Ovary (tissue), 9 donors: ENCODE results near the gene TBX3. TPM values are rescaled to one million over a fixed set of nuclear protein-coding genes. Genes with fewer than 3 reads are reported as not detected.
"Not testable (repeated sequence)": the region's sequence is repeated elsewhere in the genome, so short reads cannot be mapped to it uniquely, and the experiment has no call there.

Experiments used
- DNase-seq, 5 donors: peaks; one replicate each; pipeline ENCODE4 v3.0.0-alpha.2; 2019 to 2020
- H3K27ac ChIP-seq, 2 donors: fragments of 200-600 bp; one replicate each; pipeline versions ENCODE4 v1.5.1 to v1.8.0; 2019 to 2022
- H3K27me3 ChIP-seq: fragments of 200-600 bp; one replicate; pipeline ENCODE4 v1.8.0; 2022
- H3K36me3 ChIP-seq: fragments of 200-600 bp; sonication (generic); one replicate; pipeline ENCODE4 v1.5.1; 2019
- H3K4me1 ChIP-seq: one replicate; pipeline ENCODE4 v1.8.1; 2013; ENCODE audit warnings: mild to moderate bottlenecking, moderate library complexity; ENCODE audit not compliant: insufficient read depth
- H3K4me3 ChIP-seq: fragments of 200-600 bp; sonication (generic); one replicate; pipeline ENCODE4 v1.5.1; 2017
- H3K9me3 ChIP-seq, 2 donors: fragments of 200-600 bp in 1 of 2; sonication (generic) in 1 of 2; one replicate each; pipeline versions ENCODE4 v1.5.1 to v1.8.1; 2013 to 2019; ENCODE audit warnings: mild to moderate bottlenecking in 1 of 2, moderate library complexity in 1 of 2
- EP300 ChIP-seq: sonication (generic); formaldehyde crosslinking; IDR thresholded peaks from one replicate; pipeline ENCODE4 v1.6.1; 2017; ENCODE audit warnings: antibody characterized with exemption
- POLR2A ChIP-seq: fragments of 450-650 bp; IDR thresholded peaks from one replicate; pipeline ENCODE4 v1.6.1; 2017; ENCODE audit warnings: antibody characterized with exemption, mild to moderate bottlenecking, moderate library complexity
- WGBS, 3 donors: extraction: QIAGEN DNeasy Blood & Tissue Kit in 1 of 3; methylation state at CpG; one replicate each; pipeline versions ENCODE4 v1.1.5 to v1.1.7; 2013 to 2017; 5-methylcytosine and 5-hydroxymethylcytosine counted together
- intact Hi-C, 4 donors: fragments of 100-400 bp; cut with DNase I; formaldehyde crosslinking; loops; one replicate each; pipeline versions ENCODE4 v1.11.0 to v1.15.1; 2022 to 2023
- polyA plus RNA-seq, 2 donors: library from polyadenylated mRNA; stranded (reverse); fragments of 200-250 nt in 1 of 2; fragments of 350-450 nt in 1 of 2; fragmentation: Illumina TruSeq in 1 of 2; extraction: RNeasy Lipid Tissue Mini Kit (QIAGEN cat#74804) in 1 of 2; gene quantifications; one replicate each; pipeline ENCODE4 v1.2.3, GENCODE V29; 2013 to 2014
- total RNA-seq, 7 donors: library from RNA; depleted of rRNA in 2 of 7; stranded (reverse); fragments of >200 nt in 2 of 7; fragmentation: NEBNext Ultra II Directional in 3 of 7; extraction: Animal tissue kit (Norgen Biotek cat#: 25700) in 3 of 7; gene quantifications; one replicate each; pipeline versions ENCODE4 v1.1.0 to v1.2.4, GENCODE V29; 2016 to 2023
- TF ChIP-seq, protein P1 (sequence below), 3 donors: fragments of 450-650 bp in 2 of 3; fragments of 200-600 bp in 1 of 3; IDR thresholded peaks; one replicate each; pipeline versions ENCODE4 v1.5.1 to v1.8.0; 2016 to 2022; ENCODE audit warnings: antibody characterized with exemption in 3 of 3, mild to moderate bottlenecking in 1 of 3
- donor health status: DM: no; HTN: no; CAD: no; lungs with moderate emphysema.
- donor health status: DM: no; HTN: no; CAD: no.
- donor health status: Bipolar disorder and iron deficiency.
- donor health status: DM: yes; HTN: yes; CAD: no.
- donor health status: DM: no; HTN: no; CAD: no.
- donor health status: DM: yes; HTN: yes; CAD: no.

The TBX3 gene
- total and polyA plus RNA-seq, 9 donors: 25.4 to 106 (median 61.2) TPM

- TF ChIP-seq, protein P1, sequence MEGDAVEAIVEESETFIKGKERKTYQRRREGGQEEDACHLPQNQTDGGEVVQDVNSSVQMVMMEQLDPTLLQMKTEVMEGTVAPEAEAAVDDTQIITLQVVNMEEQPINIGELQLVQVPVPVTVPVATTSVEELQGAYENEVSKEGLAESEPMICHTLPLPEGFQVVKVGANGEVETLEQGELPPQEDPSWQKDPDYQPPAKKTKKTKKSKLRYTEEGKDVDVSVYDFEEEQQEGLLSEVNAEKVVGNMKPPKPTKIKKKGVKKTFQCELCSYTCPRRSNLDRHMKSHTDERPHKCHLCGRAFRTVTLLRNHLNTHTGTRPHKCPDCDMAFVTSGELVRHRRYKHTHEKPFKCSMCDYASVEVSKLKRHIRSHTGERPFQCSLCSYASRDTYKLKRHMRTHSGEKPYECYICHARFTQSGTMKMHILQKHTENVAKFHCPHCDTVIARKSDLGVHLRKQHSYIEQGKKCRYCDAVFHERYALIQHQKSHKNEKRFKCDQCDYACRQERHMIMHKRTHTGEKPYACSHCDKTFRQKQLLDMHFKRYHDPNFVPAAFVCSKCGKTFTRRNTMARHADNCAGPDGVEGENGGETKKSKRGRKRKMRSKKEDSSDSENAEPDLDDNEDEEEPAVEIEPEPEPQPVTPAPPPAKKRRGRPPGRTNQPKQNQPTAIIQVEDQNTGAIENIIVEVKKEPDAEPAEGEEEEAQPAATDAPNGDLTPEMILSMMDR (IDR thresholded peaks at IDR 0.05): no peak
- TF ChIP-seq POLR2A (no peak), EP300 (no peak)
- Histone ChIP-seq H3K27me3 (no peaks in the 10 kb centered on the region), H3K4me3 (no peak overlapping the region), H3K9me3 (no peaks in the 10 kb centered on the region), H3K4me1 (no peaks in the 10 kb centered on the region), H3K27ac (no peak overlapping the region), H3K36me3 (no peaks in the 10 kb centered on the region)
- 90 to 95% (median 91%) methylated on average over 9 of the region's 9 CpGs for WGBS, 3 donors
- DNase-seq: no peak
- intact Hi-C loops: loop anchor here in 1 of 4 donors (10.0 kb wide), 1 partner anchor 316 kb away; no protein-coding TSS in a partner anchor
Measured at GRCh38 chr12:114709112-114709511, 25.1 kb upstream of the TBX3 start.

DNA sequence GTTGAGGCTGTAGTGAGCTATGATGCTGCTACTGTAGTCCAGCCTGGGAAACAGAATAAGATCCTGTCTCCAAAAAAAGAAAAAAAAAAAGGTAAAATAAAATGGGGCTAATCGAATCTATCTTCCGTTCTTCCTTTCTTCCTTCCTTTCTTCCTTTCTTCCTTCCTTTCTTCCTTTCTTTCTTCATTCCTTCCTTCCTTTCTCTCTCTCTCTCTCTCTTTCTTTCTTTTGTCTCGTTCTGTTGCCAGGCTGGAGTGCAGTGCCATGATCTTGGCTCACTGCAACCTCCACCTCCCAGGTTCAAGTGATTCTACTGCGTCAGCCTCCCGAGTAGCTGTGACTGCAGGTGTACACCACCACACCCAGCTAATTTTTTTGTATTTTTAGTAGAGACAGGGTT is 24.6 kb upstream of the TBX3 start:
- H3K27me3 ChIP-seq: not testable (repeated sequence)
- 89 to 91% (median 90%) methylated on average over 5 of the region's 5 CpGs for WGBS, 3 donors
- intact Hi-C loops: loop anchor here in 1 of 4 donors (10.0 kb wide), 1 partner anchor 316 kb away; no protein-coding TSS in a partner anchor

DNA sequence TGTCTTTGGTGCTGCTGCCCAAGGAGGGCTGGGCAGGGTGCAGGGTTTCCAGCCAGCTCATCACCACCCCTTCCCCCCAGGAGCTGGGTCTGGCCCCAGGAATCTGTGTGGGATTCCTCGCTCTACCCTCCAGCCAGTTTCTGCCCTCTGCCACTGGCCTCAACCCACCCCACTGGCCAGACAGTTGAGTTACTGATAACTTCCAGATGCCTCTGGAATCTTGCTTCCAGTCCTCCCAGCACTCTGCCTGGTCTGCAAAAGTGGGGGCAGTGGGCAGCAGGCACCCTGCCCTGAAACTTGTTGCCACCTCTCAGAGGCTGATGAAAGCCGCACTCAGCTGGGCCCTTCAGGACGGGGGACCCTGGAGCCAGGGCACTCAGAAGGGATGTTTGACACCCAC is 20.1 kb upstream of the TBX3 start:
- H3K4me1 ChIP-seq: no peaks in the 10 kb centered on the region
- no peak for DNase-seq
- H3K4me3 ChIP-seq: no peak overlapping the region
- H3K27ac ChIP-seq: no peak overlapping the region
- intact Hi-C loops: loop anchor here in 1 of 4 donors (10.0 kb wide), 1 partner anchor 321 kb away; no protein-coding TSS in a partner anchor
- 73 to 75% (median 75%) methylated on average over 3 of the region's 3 CpGs for WGBS, 3 donors
- no peaks in the 10 kb centered on the region for H3K9me3 ChIP-seq
- TF ChIP-seq POLR2A (no peak), EP300 (no peak)
- TF ChIP-seq, protein P1 (IDR thresholded peaks at IDR 0.05): no peak
- no peaks in the 10 kb centered on the region for H3K27me3 ChIP-seq
- no peaks in the 10 kb centered on the region for H3K36me3 ChIP-seq

More for the DNA sequence above, 24.6 kb upstream of the TBX3 start:
- H3K36me3 ChIP-seq, DNase-seq, H3K27ac ChIP-seq, H3K4me1 ChIP-seq, H3K9me3 ChIP-seq, H3K4me3 ChIP-seq: not testable (repeated sequence)

GRCh38 chr12:114703060-114703493 is 19.1 kb upstream of the TBX3 start:
- TF ChIP-seq POLR2A: no peak
- H3K36me3 ChIP-seq: no peaks in the 10 kb centered on the region
- no peak overlapping the region for H3K4me3 ChIP-seq
- H3K27me3 ChIP-seq: no peaks in the 10 kb centered on the region
- WGBS, 3 donors: 18 to 23% (median 20%) methylated on average over 6 of the region's 6 CpGs
- H3K4me1 ChIP-seq: peaks cover 2% of the 10 kb centered on the region
- intact Hi-C loops: loop anchor here in 1 of 4 donors (10.0 kb wide), 1 partner anchor 322 kb away; no protein-coding TSS in a partner anchor
- no peaks in the 10 kb centered on the region for H3K9me3 ChIP-seq
- H3K27ac ChIP-seq: no peak overlapping the region
- DNase-seq: no peak

- TF ChIP-seq EP300 (no peak), POLR2A (no peak)
- TF ChIP-seq, protein P1 (IDR thresholded peaks at IDR 0.05): no peak
- 42 to 53% (median 52%) methylated on average over 10 of the region's 10 CpGs for WGBS, 3 donors
- Histone ChIP-seq H3K27me3 (no peaks in the 10 kb centered on the region), H3K36me3 (no peaks in the 10 kb centered on the region), H3K27ac (no peak overlapping the region), H3K9me3 (no peaks in the 10 kb centered on the region), H3K4me1 (peaks cover 2% of the 10 kb centered on the region), H3K4me3 (no peak overlapping the region)
- no peak for DNase-seq
- intact Hi-C loops: loop anchor here in 1 of 4 donors (10.0 kb wide), 1 partner anchor 322 kb away; no protein-coding TSS in a partner anchor
Measured at GRCh38 chr12:114702462-114702861, 18.5 kb upstream of the TBX3 start.
